GM21717 (cell line): ENCODE results near the gene HK2.
A peak's percentile ranks its signal among the peaks of the same experiment; 100 is the strongest.
"Not testable (repeated sequence)": the region's sequence is repeated elsewhere in the genome, so short reads cannot be mapped to it uniquely, and the experiment has no call there.

Experiments
- ATAC-seq: cut with Tn5 transposase; IDR thresholded peaks from one replicate; pipeline ENCODE4 v1.9.1; 2021; ENCODE audit warnings: mild to moderate bottlenecking, moderate library complexity; ENCODE audit not compliant: unreplicated experiment

The HK2 gene

DNA sequence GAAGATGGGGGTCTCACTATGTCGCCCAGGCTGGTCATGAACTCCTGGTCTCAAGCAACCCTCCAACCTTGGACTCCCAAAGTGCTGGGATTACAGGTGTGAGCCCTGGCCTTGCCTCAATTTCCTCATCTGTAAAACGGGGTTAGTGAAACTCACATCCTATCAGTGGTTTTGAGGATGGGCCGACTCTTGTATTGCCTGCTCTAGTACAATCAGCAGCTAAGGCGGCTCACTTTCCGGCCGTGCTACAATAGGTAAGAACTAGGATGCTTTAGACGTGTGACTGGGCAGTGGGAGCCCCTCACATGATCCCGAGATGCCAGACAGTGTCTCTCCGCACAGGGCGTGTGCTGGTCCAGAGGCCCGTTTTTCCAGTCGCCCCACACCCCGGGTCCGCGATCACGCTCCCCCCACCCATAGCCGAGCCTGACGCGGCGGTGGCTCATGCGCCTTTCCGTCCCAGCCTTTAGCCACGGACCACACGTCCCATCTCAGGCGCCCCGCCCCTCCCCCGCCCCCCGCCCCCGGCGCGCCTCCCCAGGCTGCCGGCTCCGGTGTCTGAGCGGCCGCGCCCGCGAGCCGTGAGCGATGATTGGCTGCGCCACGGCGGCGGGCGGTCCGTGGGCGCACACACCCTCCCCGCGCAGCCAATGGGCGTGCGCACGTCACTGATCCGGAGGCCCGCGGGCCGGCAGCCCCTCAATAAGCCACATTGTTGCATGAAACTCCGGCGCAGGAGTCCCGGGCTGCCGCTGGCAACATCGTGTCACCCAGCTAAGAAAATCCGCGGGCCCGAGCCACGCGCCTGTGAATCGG is at the start of gene HK2:
TSS of gene HK2 (plus strand) at position 710 of the 816 bp plus-strand sequence. CDS start 454 bp downstream, outside the sequence.
- peak; percentile 86 for ATAC-seq

DNA sequence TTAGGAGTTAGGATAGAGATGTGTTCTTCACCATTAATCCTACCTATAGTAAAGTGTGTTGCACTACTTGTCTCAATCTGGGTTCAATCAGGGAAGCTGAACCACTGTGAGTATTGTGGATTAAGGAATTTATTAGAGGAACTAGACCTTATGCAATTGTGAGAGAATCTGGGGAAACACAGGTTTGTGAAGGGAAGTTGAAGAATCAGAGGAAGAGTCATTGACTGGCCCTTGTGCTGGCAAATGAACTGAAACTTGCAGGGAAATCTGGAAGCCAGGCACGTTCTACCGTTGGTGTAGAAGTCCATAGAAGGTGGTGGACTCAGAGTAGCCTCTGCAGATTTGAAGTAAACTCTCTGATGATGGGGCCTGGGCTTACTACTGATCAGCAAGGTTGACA is 44.7 kb upstream of the HK2 start:
- no peak for ATAC-seq

DNA sequence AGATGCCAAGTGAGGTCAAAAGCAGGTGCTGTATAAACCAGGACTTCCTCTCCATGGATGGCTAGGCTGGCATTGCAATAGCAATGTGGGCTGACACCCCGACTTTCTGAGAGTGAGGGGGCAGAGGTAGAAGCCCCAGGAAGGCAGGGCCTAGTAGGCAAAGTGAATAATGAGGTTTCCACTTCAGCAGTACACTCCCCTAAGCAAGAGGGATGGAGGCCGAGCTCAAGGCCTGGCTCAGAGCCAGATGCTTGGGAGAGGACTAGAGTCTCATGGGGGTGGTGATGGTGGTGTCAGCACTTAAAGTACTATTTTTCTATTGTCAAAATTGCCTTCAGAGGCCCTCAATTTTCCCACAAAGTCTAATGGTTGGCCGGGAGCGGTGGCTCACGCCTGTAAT is 41.6 kb upstream of the HK2 start:
- ATAC-seq, result no peak

DNA sequence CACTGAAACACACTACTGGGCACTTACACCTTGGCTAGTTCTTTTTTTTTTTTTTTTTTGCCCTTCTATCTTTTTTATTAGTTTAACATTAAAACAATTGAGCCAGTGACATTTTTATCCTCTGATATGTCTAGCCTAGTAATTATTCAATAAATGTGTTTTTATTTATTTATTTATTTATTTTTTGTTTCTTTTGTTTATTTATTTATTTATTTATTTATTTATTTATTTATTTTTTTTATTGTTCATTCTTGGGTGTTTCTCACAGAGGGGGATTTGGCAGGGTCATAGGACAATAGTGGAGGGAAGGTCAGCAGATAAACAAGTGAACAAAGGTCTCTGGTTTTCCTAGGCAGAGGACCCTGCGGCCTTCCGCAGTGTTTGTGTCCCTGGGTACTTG is 39.0 kb upstream of the HK2 start:
- not testable (repeated sequence) for ATAC-seq

DNA sequence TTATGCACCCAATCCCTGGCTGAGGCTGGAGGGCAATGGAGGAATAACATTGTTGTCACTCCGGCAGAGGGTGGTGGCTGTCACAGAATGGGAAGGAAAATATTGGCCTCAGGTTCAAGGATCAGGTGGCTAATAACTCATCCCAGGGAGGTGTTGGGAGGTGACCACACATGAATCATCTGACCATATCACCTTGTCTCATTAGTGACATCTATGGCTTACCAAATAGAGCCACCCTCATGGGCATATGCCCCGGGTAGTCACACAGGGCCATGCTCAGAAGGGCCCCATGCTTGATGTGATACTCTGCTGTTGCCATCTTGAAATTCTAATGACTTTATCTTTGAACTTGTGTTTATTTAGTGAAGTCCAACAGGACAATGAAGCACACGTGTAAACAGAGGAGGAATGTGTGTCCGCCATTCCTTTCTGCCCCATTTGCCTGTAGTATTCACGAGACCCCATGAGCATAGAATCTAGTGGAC is 27.5 kb upstream of the HK2 start:
- ATAC-seq, result no peak

DNA sequence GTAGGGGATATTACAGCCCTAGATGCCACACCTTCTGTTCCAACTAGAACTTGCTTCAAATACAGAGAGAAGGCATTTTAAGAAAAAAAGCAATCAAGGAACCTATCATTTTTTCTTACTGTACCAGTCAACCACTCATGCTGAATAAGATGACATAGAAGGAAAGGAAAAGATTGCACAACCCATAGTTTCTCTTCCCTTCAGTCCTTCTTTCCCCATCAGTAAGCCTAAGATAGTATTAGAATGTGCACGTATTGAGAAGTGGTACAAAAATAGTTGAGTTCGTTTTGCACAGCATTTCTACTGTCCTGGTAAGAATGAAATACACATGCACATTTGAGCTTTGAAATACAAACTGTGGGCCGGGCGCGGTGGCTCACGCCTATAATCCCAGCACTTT is 27.0 kb upstream of the HK2 start:
- ATAC-seq, result no peak

DNA sequence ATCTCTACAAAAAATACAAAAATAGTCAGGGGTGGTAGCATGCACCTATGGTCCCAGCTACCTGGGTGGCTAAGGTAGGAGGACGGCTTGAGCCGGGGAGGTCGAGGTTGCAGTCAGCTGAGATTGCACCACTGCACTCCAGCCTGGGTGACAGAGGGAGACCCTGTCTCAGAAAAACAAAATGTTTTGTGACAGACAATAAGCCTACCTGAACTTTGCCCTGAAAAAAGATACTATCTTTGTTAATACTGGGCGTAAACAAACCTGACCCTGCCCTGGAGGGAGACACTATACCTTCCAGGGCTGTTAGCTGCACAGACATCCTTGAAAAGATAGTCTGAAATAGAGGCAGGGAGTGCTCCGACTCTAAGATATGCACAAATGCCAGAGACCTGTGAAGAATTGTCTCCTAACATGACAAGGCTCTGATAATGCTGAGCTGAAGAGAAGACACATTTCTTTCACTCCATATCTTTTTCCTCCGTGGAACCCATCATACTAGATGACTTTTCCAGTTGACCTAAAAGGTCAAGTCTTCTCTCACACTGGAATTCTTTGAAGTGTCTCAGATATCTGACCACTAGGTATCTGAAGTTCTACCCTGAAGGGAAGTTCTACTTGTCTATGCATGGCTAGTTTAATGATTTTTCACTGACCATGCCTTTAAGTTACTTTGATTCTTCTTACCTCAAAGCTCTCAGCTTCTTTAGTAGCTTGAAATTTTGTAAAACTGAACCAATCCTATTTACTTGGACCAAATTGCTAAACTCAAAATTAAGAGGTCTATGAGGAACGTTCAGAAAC is 20.9 kb upstream of the HK2 start:
- no peak for ATAC-seq

DNA sequence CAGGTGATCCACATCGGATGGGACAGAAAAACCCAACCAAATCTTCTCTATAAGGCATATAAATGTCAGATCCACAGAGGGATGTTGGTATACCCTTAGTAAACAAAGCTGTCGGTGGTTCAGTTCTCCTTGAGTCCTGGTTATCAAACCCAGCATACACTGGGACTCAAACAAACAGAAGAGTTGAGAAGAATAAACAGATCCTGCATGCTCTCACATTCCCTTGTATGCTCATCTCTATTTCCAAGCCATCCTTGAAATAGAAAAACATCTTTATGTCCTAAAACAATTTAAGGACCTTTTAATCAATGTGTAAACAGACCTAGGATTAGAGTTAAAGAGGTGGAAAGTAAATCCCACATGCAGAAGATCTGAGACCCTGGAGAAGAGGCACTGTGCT is 19.8 kb upstream of the HK2 start:
- ATAC-seq, result no peak

DNA sequence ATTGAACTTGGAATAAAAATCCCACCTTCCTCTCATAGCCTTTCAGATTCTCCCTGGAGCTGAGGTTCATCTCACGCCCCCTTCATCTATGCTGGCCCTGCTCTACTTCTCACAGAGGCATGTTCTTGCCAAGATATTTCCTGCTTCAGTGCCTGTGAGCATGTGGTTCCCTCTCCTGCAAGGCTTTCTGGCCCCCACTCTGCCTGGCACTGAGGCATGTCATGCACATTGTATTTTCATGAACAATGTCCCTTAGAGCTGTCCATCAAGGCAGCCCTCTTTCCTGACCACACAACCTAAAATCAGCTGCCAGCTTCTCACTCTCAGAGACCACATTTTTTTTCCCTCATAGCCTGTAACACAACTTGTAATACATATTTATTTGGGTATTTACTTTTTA is 18.0 kb upstream of the HK2 start:
- ATAC-seq, result no peak

DNA sequence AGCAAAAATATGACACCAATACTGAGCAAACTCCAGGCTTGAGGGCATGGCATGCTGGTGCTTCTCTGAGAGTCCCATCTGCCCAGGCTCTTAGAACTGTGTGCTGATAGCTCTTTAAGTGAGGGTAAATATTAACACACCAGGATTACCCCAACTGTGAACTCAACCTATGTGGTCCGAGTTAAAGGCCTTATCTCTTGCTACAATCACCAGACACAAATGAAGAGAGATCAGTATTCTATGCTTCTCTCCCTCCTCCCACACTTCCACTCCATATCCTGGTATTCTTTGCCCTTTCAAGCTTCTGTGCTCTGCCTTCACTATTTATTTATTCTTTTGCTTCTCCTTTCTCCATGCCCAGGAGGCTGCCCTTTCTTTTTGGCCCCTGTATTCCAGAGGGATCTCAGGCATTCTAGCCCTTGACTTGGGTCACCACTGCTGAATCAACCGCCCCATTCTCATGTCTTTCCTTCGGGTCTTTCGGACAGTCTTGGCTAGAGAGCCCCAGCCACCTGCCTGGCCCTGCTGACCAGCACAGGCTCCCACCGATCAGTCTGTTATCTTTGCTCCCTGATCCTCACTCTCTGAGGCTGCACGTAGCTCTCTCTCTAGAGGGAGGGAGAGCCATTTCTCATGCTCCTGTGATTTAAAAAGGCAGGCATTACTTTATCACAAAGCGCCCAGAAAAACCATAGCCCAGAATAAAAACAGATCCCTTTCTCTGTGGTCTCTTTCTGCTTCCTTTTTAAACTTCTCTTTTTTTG is 17.2 kb upstream of the HK2 start:
- ATAC-seq, result no peak

DNA sequence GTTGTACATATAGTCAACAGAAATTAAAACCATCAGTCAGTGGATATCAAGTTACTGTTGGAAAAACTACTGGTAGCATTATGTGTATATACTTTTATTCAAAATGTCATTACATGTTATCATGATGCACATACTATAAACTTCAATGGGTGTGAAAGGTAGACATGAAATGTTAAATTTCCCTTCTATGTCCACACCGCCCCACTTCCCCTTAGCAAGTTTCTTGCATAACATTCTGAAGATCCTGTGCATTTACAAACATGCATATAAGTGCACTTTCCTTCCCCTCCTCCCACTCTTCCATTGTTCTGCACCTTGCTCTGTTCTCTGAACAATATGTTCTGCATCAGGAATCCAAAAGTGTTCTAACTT is 16.6 kb upstream of the HK2 start:
- no peak for ATAC-seq

DNA sequence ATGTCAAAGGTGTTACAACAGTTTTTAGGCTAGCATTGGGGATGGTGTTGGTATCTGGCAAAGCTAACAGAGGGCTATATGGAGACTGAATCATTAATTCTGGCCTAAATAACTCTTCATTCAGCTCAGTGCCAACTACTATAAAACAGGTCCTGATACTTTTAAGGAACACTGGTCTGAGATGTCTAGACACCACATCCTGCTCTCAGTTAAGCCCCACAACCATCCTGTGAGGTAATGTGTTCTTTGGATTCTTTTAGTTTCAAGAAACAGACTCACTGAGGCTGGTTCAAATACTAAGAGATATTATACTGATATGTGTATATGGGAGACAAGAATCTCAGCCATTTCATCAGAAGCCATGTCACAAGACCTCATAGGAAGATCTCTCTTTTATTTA is 14.2 kb upstream of the HK2 start:
- no peak for ATAC-seq

DNA sequence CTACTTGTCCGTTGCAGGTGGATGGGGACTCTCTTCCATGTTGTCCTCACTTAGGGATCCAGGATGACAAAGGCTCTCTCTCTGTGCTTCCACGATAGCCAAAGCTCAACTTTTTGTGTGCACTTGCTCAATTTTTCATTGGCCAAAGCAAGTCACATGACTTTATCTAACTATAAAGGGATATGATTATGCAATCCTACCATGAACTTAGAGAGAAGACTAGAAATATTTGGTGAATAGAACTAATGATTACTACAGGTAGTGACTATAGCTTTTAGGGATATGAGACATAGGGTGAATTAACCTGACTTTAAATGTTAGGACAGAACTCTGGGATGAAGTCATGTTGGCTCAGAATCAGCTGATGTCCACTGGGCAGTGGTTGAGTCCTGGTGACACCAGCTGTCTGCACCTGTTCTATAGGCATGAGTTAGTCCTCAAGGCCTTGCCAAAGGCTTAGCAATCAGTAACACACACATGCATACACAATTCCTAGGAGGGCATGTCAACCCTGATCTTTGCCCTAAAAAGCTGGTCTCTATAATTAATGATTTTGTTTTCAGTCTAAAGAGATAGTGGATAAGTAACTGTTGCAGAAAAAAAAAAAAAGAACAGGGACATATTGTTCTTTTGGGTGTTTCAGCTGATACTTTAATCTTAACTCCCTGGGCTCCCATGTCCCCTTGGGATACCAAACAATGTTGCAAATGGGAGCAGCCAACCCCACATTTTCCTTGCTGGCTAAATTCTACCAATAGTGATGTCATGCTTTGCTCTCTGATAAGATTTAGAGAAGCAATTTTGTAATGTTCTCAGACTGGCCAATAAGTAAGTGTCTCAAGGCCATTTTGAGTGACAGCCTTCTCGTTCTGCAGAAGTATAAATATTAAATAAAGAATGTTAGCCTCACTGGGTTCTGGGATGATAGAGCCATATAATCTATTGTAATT is 12.5 kb upstream of the HK2 start:
- ATAC-seq, result no peak

DNA sequence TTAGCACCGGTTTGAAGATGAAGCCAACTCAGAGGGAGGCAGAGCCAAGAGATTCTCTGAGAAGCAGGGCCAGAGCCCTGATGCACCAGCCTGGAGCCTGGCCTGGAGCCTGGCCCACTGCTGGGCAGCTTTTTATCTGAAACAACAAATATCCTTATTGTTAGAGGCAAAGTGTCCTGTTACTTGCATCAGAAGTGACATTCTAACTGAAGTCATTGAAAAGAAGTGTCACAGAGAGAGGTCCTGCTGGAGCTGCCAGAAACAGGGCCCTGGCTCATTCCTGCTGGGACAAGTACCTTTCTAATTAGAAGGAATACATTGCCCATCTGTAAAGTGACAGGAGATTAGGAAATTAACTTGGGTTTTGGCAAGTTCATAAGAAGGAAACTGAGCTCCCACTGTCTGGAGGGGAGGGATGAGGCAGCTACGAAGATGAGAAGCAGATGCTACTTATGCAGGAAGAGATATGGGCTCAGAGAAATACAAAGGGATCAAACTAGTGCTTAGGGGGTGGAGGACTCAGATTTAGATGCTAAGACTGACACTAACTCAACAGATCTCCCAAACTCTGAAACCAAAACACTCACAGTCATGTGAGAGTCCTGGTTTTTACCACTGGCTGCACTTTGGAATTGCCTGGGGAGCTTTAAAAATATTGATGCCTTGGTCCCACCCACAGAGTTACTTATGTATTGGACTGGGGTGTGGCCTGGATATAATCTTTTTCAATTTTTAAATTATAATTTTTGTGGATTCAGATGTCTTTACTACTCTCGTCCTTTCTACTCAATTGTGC is 11.0 kb upstream of the HK2 start:
- ATAC-seq, result no peak

DNA sequence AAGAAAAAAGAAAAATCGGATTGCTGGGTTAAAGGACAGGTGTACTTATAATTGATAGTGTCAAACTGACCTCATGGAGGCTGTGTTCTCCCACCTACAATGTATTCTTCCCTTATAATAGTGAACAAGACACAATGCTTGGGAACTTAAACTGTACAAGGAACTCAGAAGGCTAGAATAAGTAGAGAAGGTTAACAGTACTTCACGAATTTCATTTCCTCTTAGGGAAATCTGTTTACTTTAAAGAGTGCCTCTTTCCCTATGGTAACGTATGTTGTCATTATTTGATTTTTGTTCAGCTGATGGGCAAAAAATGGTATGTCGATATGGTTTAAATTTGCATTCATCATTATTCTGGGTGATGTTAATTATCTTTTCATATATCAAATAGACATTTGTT is 9.2 kb upstream of the HK2 start:
- no peak for ATAC-seq

DNA sequence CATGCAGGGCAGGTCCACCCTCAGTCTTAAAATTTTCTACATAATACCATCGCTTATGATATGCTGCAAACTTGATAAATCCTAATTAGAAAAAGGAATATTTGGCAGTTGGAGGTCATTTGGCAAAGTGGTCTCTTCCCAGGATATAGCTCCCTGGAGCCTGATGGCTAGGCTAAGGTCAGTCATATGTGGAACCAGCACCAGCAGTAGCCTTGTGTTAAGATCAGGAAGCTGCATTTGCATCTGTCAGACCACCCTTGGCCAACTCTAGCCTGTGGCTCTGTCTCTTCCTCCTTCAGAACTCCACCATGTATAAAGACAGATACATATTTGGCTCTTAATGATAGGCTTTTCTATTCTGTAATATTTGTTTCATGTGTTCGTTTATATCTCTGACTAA is 5.4 kb upstream of the HK2 start:
- no peak for ATAC-seq

DNA sequence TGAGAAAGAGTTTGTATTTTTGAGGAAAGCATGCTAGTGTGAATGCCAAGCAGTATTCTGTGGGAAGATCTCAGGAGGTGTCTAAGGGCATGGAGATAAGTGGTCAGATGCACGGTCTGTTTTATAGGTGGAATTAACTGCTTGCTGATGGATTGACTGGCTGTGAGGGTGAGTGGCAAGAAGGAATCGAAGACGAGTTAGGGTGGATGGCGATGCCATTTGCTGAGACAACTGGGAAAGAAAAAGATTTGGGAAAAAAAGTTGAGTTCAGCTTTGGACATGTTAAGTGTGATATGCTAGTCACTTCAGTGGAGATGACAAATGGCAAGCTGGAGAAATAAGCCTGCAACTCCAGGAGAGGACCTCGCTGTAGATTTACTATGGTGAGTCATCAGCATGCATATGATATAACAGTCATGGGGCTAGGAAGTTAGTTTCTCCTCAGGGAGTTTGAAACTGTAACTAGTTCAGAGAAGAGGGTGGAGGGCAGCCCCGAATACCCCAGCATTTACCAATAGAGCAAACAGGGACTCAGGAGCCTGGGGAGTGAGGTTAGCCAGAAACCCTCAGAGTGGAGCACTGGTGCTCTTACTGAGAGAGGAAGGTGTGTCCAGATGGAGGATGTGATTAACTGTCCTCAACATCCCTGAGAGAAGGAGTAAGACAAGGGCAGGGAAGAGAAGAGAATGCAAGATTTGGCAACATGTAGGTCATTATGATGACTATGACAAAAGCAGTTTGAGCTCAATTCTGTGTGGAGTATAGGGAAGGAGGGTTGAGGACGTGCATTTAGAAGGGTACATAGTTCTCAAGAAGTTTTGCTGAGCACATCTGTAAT is 2.0 kb upstream of the HK2 start:
- ATAC-seq, result no peak

DNA sequence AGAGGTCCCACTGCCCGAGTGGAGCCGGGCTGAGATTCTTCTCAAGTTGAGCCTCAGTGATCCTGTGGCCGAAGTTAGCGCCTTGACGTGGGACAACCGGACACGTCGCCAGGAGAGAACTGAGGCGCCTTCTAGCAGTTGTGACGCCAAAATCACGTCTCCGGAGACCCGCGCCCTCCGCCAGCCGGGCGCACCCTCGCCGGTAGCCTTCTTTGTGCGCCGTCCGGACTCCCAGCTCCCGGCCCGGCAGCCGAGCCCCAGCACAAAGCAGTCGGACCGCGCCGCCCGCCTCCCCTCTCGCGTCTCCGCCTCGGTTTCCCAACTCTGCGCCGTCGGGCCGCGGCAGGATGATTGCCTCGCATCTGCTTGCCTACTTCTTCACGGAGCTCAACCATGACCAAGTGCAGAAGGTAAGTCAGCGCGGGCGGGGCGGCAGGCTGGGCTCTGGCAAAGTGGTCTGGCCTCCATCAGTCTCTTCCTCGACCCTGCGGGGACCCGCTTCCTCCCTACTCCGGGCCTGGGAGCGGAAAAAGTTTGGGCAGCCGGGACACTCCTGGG is 386 bp downstream of the HK2 start:
- ATAC-seq, result peak; percentile 8
